ENCODE measurements around the gene ERCC4.
A peak's percentile ranks its signal among the peaks of the same experiment; 100 is the strongest.

ERCC4 gene

GRCh38 chr16:13950821-13951547 is 31.0 kb downstream of the ERCC4 start:
- DNase-seq, result no peak

GRCh38 chr16:13951611-13952010 is 31.7 kb downstream of the ERCC4 start:
- DNase-seq, result no peak

- no peak for DNase-seq
These were observed 33.5 kb downstream of the ERCC4 start for GRCh38 chr16:13953501-13953900.

- DNase-seq, result peak; percentile 35
These were observed 36.8 kb downstream of the ERCC4 start for GRCh38 chr16:13956635-13957196.

- peak; percentile 50 for DNase-seq
These were observed 37.5 kb downstream of the ERCC4 start for GRCh38 chr16:13957197-13958078.

GRCh38 chr16:13958474-13958873 is 38.5 kb downstream of the ERCC4 start:
- no peak for DNase-seq

GRCh38 chr16:13959626-13960025 is 39.7 kb downstream of the ERCC4 start:
- DNase-seq, result no peak

GRCh38 chr16:13961099-13961811 is 41.3 kb downstream of the ERCC4 start:
- no peak for DNase-seq

GRCh38 chr16:13962232-13962631 is 42.3 kb downstream of the ERCC4 start:
- DNase-seq, result no peak

- no peak for DNase-seq
These were observed 48.9 kb downstream of the ERCC4 start for GRCh38 chr16:13968835-13969234.

GRCh38 chr16:13969711-13970110 is 49.8 kb downstream of the ERCC4 start:
- no peak for DNase-seq

GRCh38 chr16:13970708-13971422 is 50.9 kb downstream of the ERCC4 start:
- DNase-seq, result no peak

- DNase-seq, result no peak
These were observed 53.5 kb downstream of the ERCC4 start for GRCh38 chr16:13973321-13974023.

- DNase-seq, result no peak
These were observed 57.2 kb downstream of the ERCC4 start for GRCh38 chr16:13977177-13977576.

GRCh38 chr16:13982451-13982850 is 62.5 kb downstream of the ERCC4 start:
- DNase-seq, result no peak

GRCh38 chr16:13983625-13984024 is 63.7 kb downstream of the ERCC4 start:
- no peak for DNase-seq

- no peak for DNase-seq
These were observed 64.8 kb downstream of the ERCC4 start for GRCh38 chr16:13984794-13985193.

- no peak for DNase-seq
These were observed 68.1 kb downstream of the ERCC4 start for GRCh38 chr16:13988038-13988437.

- DNase-seq, result no peak
These were observed 72.4 kb downstream of the ERCC4 start for GRCh38 chr16:13992322-13992721.

- DNase-seq, result no peak
These were observed 73.0 kb downstream of the ERCC4 start for GRCh38 chr16:13992976-13993375.

- DNase-seq, result no peak
These were observed 74.5 kb downstream of the ERCC4 start for GRCh38 chr16:13994239-13995106.
